GM12891 (cell line): ENCODE measurements around the gene OR2Z1.
"Not testable (repeated sequence)": the region's sequence is repeated elsewhere in the genome, so short reads cannot be mapped to it uniquely, and the experiment has no call there.

Experiments used
- DNase-seq: peaks from one replicate; pipeline ENCODE4 v3.0.0; 2011; ENCODE audit warnings: low spot score; ENCODE audit not compliant: insufficient read length
- FAIRE-seq: peaks from 2 replicates; lab custom pipeline; 2011; peaks lifted over from hg19 to GRCh38; lab: Jason Lieb, UNC
- PAX5 ChIP-seq: IDR thresholded peaks from 2 replicates; pipeline ENCODE4 v1.6.1; 2011; ENCODE audit warnings: low read length, moderate library complexity, mild to moderate bottlenecking; ENCODE audit not compliant: insufficient read depth, severe bottlenecking
- POLR2A ChIP-seq: IDR thresholded peaks from 2 replicates; pipeline ENCODE4 v1.6.1; 2011; ENCODE audit warnings: low read depth, low read length, control low read depth
- POLR2AphosphoS5 ChIP-seq: IDR thresholded peaks from 2 replicates; pipeline ENCODE4 v1.6.1; 2011; ENCODE audit warnings: low read depth, low read length, control low read depth
- POU2F2 ChIP-seq: IDR thresholded peaks from 2 replicates; pipeline ENCODE4 v1.6.1; 2011; ENCODE audit warnings: low read depth, mild to moderate bottlenecking, control low read depth, low read length, moderate library complexity
- SPI1 ChIP-seq: IDR thresholded peaks from 2 replicates; pipeline ENCODE4 v1.6.1; 2011; ENCODE audit warnings: low read depth, low read length, control low read depth
- TAF1 ChIP-seq: IDR thresholded peaks from 2 replicates; pipeline ENCODE4 v1.6.1; 2011; ENCODE audit warnings: low read depth, low read length, control low read depth

OR2Z1 gene

GRCh38 chr19:8702350-8702749, 19.1 kb upstream of the OR2Z1 start:
- no peak for FAIRE-seq
- TF ChIP-seq POLR2A: no peak
- no peak for TF ChIP-seq POLR2AphosphoS5
- no peak for TF ChIP-seq SPI1
- no peak for TF ChIP-seq POU2F2
- TF ChIP-seq TAF1: no peak
- no peak for DNase-seq

- TF ChIP-seq POLR2A (no peak), PAX5 (no peak), TAF1 (no peak), POLR2AphosphoS5 (no peak), SPI1 (no peak), POU2F2 (no peak)
- FAIRE-seq (no peak), DNase-seq (no peak)
These were observed 18.2 kb upstream of the OR2Z1 start for GRCh38 chr19:8703223-8703622.

- not testable (repeated sequence) for FAIRE-seq
These were observed 16.1 kb upstream of the OR2Z1 start for GRCh38 chr19:8705304-8705703.

GRCh38 chr19:8705742-8706141, 15.7 kb upstream of the OR2Z1 start:
- TF ChIP-seq POU2F2 (no peak), POLR2AphosphoS5 (no peak), TAF1 (no peak), PAX5 (no peak), POLR2A (no peak), SPI1 (no peak)
- FAIRE-seq (no peak), DNase-seq (no peak)

More at GRCh38 chr19:8705304-8705703, 16.1 kb upstream of the OR2Z1 start:
- DNase-seq: not testable (repeated sequence)

- DNase-seq, FAIRE-seq: not testable (repeated sequence)
These were observed 11.1 kb upstream of the OR2Z1 start for GRCh38 chr19:8710337-8710736.

GRCh38 chr19:8722032-8722431, 598 bp downstream of the OR2Z1 start:
- FAIRE-seq (no peak), DNase-seq (no peak)
- no peak for TF ChIP-seq PAX5
- TF ChIP-seq POLR2AphosphoS5: no peak
- no peak for TF ChIP-seq TAF1
- TF ChIP-seq POU2F2: no peak
- no peak for TF ChIP-seq POLR2A
- TF ChIP-seq SPI1: no peak

- FAIRE-seq (no peak), DNase-seq (no peak)
- TF ChIP-seq SPI1 (no peak), POLR2AphosphoS5 (no peak), POU2F2 (no peak), POLR2A (no peak), PAX5 (no peak), TAF1 (no peak)
These were observed 2.8 kb downstream of the OR2Z1 start for GRCh38 chr19:8724276-8724675.

GRCh38 chr19:8731428-8732169, 10.2 kb downstream of the OR2Z1 start:
- DNase-seq (no peak), FAIRE-seq (no peak)
- TF ChIP-seq PAX5 (no peak), SPI1 (no peak), POLR2A (no peak), TAF1 (no peak), POLR2AphosphoS5 (no peak)

GRCh38 chr19:8738377-8738776, 16.9 kb downstream of the OR2Z1 start:
- TF ChIP-seq TAF1: no peak
- TF ChIP-seq PAX5: no peak
- TF ChIP-seq POU2F2: no peak
- TF ChIP-seq POLR2A: no peak
- no peak for TF ChIP-seq SPI1
- TF ChIP-seq POLR2AphosphoS5: no peak
- FAIRE-seq (no peak), DNase-seq (no peak)

- DNase-seq, FAIRE-seq: not testable (repeated sequence)
These were observed 18.0 kb downstream of the OR2Z1 start for GRCh38 chr19:8739291-8740065.

- FAIRE-seq, DNase-seq: not testable (repeated sequence)
These were observed 45.8 kb downstream of the OR2Z1 start for GRCh38 chr19:8767257-8767656.

- not testable (repeated sequence) for FAIRE-seq, DNase-seq
These were observed 47.8 kb downstream of the OR2Z1 start for GRCh38 chr19:8769265-8769664.

GRCh38 chr19:8773587-8773986, 52.2 kb downstream of the OR2Z1 start:
- not testable (repeated sequence) for FAIRE-seq, DNase-seq
